Loucy (cell line): ENCODE data around the gene DNAH11.

Experiments
- H2AFZ ChIP-seq: fragments of 200-600 bp; sonication (generic); 2 replicates; pipeline ENCODE4 v1.6.0; 2016; ENCODE audit warnings: antibody characterized with exemption, mild to moderate bottlenecking, low read length, moderate library complexity
- H3F3A ChIP-seq: fragments of 200-600 bp; 2 replicates; pipeline ENCODE4 v1.6.0; 2016; ENCODE audit warnings: antibody characterized with exemption, low read depth, mild to moderate bottlenecking
- H3K27me3 ChIP-seq: fragments of 200-600 bp; sonication (generic); 2 replicates; pipeline ENCODE4 v1.6.1; 2014; ENCODE audit warnings: low read length, mild to moderate bottlenecking; ENCODE audit not compliant: insufficient read depth, poor library complexity, severe bottlenecking
- H3K36me3 ChIP-seq: fragments of 200-600 bp; sonication (generic); 2 replicates; pipeline ENCODE4 v1.6.1; 2016; ENCODE audit warnings: low read length; ENCODE audit not compliant: insufficient read depth
- H3K4me1 ChIP-seq: fragments of 200-600 bp; sonication (generic); 2 replicates; pipeline ENCODE4 v1.5.1; 2014; ENCODE audit warnings: low read length, mild to moderate bottlenecking; ENCODE audit not compliant: insufficient read depth, poor library complexity, severe bottlenecking
- H3K4me2 ChIP-seq: fragments of 200-600 bp; sonication (generic); 2 replicates; pipeline ENCODE4 v1.6.0; 2014; ENCODE audit warnings: antibody characterized with exemption, low read length, low read depth, mild to moderate bottlenecking; ENCODE audit not compliant: poor library complexity, severe bottlenecking
- H3K4me3 ChIP-seq: fragments of 200-600 bp; sonication (generic); 2 replicates; pipeline ENCODE4 v1.5.1; 2014; ENCODE audit warnings: low read length, mild to moderate bottlenecking, mixed read lengths; ENCODE audit not compliant: poor library complexity, severe bottlenecking
- H3K79me2 ChIP-seq: fragments of 200-600 bp; sonication (generic); 2 replicates; pipeline ENCODE4 v1.6.1; 2014; ENCODE audit warnings: low read length; ENCODE audit not compliant: insufficient read depth
- H3K9ac ChIP-seq: fragments of 200-600 bp; sonication (generic); 2 replicates; pipeline ENCODE4 v1.6.0; 2014; ENCODE audit warnings: mild to moderate bottlenecking, low read depth, low read length, moderate library complexity; ENCODE audit not compliant: poor library complexity, severe bottlenecking
- H3K9me2 ChIP-seq: fragments of 200-600 bp; sonication (generic); replicated peaks from 2 replicates; pipeline ENCODE4 v1.6.1; 2016; ENCODE audit warnings: low read depth, low read length, mixed read lengths
- H3K9me3 ChIP-seq: fragments of 200-600 bp; sonication (generic); 2 replicates; pipeline ENCODE4 v1.6.1; 2014; ENCODE audit warnings: mild to moderate bottlenecking, antibody characterized with exemption, low read length, low read depth; ENCODE audit not compliant: insufficient read depth
- H4K20me1 ChIP-seq: fragments of 200-600 bp; sonication (generic); 2 replicates; pipeline ENCODE4 v1.6.0; 2014; ENCODE audit warnings: antibody characterized with exemption, low read length, mild to moderate bottlenecking; ENCODE audit not compliant: insufficient read depth, poor library complexity, severe bottlenecking
- EZH2phosphoT487 ChIP-seq: fragments of 200-600 bp; IDR thresholded peaks from 2 replicates; pipeline ENCODE4 v1.6.1; 2018; ENCODE audit warnings: antibody characterized with exemption, mild to moderate bottlenecking, moderate library complexity, borderline replicate concordance
- TF ChIP-seq, protein P1 (sequence below): fragments of 200-600 bp; sonication (generic); conservative IDR thresholded peaks from 2 replicates; pipeline ENCODE4 v1.5.1; 2014; ENCODE audit warnings: mild to moderate bottlenecking, antibody characterized with exemption, low read length

The DNAH11 gene

DNA sequence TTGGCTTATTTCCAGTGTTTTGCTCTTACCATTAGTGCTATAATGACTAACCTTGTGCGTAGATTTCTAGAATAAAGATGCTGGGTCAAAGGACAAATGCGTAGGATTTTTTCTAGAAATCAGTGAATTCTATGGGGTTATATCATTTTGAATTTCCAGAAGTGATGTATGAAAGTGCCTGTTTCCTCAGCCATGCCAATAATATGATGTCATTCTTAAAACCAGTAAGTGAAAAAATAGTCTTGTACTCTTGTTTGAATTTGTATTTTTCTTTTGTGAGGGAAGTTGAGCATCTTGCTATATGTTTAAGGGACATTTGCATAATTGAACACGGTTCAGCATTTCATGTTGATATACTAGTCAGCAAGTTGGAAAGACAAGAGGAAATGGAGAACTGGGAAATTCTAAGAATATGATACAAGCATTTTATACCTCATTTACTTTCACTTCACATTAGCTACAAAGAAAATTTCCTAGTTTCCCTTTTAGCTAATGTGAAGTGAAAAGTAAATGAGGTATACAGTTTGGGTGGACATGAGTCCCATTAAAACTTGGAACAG is 3.8 kb upstream of the DNAH11 start:
- Histone ChIP-seq H3K27me3 (no peaks in the 10 kb centered on the region), H3K9me2 (no peaks in the 10 kb centered on the region), H4K20me1 (no peaks in the 10 kb centered on the region), H3F3A (no peaks in the 10 kb centered on the region), H3K9ac (no peak overlapping the region), H3K79me2 (no peaks in the 10 kb centered on the region), H3K36me3 (no peaks in the 10 kb centered on the region), H3K4me2 (no peak overlapping the region), H3K4me1 (no peaks in the 10 kb centered on the region), H2AFZ (no peak overlapping the region), H3K4me3 (no peak overlapping the region), H3K9me3 (no peaks in the 10 kb centered on the region)
- TF ChIP-seq EZH2phosphoT487 = no peak
- TF ChIP-seq, protein P1, sequence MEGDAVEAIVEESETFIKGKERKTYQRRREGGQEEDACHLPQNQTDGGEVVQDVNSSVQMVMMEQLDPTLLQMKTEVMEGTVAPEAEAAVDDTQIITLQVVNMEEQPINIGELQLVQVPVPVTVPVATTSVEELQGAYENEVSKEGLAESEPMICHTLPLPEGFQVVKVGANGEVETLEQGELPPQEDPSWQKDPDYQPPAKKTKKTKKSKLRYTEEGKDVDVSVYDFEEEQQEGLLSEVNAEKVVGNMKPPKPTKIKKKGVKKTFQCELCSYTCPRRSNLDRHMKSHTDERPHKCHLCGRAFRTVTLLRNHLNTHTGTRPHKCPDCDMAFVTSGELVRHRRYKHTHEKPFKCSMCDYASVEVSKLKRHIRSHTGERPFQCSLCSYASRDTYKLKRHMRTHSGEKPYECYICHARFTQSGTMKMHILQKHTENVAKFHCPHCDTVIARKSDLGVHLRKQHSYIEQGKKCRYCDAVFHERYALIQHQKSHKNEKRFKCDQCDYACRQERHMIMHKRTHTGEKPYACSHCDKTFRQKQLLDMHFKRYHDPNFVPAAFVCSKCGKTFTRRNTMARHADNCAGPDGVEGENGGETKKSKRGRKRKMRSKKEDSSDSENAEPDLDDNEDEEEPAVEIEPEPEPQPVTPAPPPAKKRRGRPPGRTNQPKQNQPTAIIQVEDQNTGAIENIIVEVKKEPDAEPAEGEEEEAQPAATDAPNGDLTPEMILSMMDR = no peak

GRCh38 chr7:21543528-21544302 is 876 bp downstream of the DNAH11 start:
- Histone ChIP-seq H4K20me1 (no peaks in the 10 kb centered on the region), H3K4me2 (no peak overlapping the region), H3K4me1 (no peaks in the 10 kb centered on the region), H2AFZ (no peak overlapping the region), H3K27me3 (no peaks in the 10 kb centered on the region), H3K9me2 (no peaks in the 10 kb centered on the region), H3K9ac (no peak overlapping the region), H3K4me3 (no peak overlapping the region), H3F3A (no peaks in the 10 kb centered on the region), H3K36me3 (no peaks in the 10 kb centered on the region), H3K9me3 (no peaks in the 10 kb centered on the region), H3K79me2 (no peaks in the 10 kb centered on the region)
- TF ChIP-seq EZH2phosphoT487 = no peak
- TF ChIP-seq, protein P1 = no peak

GRCh38 chr7:21544303-21544656 is 1.4 kb downstream of the DNAH11 start:
- Histone ChIP-seq H4K20me1 (no peaks in the 10 kb centered on the region), H3K9ac (no peak overlapping the region), H3K36me3 (no peaks in the 10 kb centered on the region), H3K4me1 (no peaks in the 10 kb centered on the region), H3K4me2 (no peak overlapping the region), H3K27me3 (no peaks in the 10 kb centered on the region), H3K79me2 (no peaks in the 10 kb centered on the region), H3K9me3 (no peaks in the 10 kb centered on the region), H2AFZ (no peak overlapping the region), H3F3A (no peaks in the 10 kb centered on the region), H3K4me3 (no peak overlapping the region), H3K9me2 (no peaks in the 10 kb centered on the region)
- TF ChIP-seq, protein P1 = no peak
- no peak for TF ChIP-seq EZH2phosphoT487
